Keratinocyte (primary cell): Measurements from ENCODE around the gene ZFP36L1. TPM values are rescaled to one million over a fixed set of nuclear protein-coding genes. Genes with fewer than 3 reads are reported as not detected.

ENCODE experiments used
- DNase-seq: peaks from one replicate; pipeline ENCODE4 v3.0.0-alpha.2; 2011; ENCODE audit warnings: low read depth, missing footprints, low spot score
- FAIRE-seq: peaks from 2 replicates; lab custom pipeline; 2011; peaks lifted over from hg19 to GRCh38; lab: Jason Lieb, UNC
- H2AFZ ChIP-seq: 2 replicates; pipeline ENCODE4 v1.6.0; 2012; ENCODE audit warnings: low read length, control low read depth, inconsistent platforms; ENCODE audit not compliant: control insufficient read depth
- H3K27ac ChIP-seq: 2 replicates; pipeline ENCODE4 v1.5.1; 2011; ENCODE audit warnings: low read length; ENCODE audit not compliant: control insufficient read depth, insufficient read depth
- H3K27me3 ChIP-seq: 3 replicates; pipeline ENCODE4 v1.6.0; 2011; ENCODE audit warnings: low read length; ENCODE audit not compliant: control insufficient read depth, insufficient read depth; ENCODE audit errors: extremely low read depth
- H3K36me3 ChIP-seq, 2 experiments: 2 replicates in 1 of 2; 3 replicates in 1 of 2; pipeline ENCODE4 v1.5.1; 2011; ENCODE audit warnings: low read length in 2 of 2, mild to moderate bottlenecking in 1 of 2; ENCODE audit not compliant: control insufficient read depth in 2 of 2, insufficient read depth in 2 of 2; ENCODE audit errors: extremely low read depth in 1 of 2
- H3K4me1 ChIP-seq: 3 replicates; pipeline ENCODE4 v1.5.1; 2011; ENCODE audit warnings: low read length; ENCODE audit not compliant: control insufficient read depth, insufficient read depth; ENCODE audit errors: extremely low read depth
- H3K4me2 ChIP-seq: 3 replicates; pipeline ENCODE4 v1.6.0; 2011; ENCODE audit warnings: low read depth, low read length; ENCODE audit not compliant: control insufficient read depth, insufficient read depth; ENCODE audit errors: extremely low read depth
- H3K4me3 ChIP-seq, 3 experiments: fragments of 200-600 bp in 1 of 3; sonication (generic) in 1 of 3; 2 replicates in 2 of 3; 3 replicates in 1 of 3; pipeline ENCODE4 v1.5.1; 2011 to 2016; ENCODE audit warnings: low read length in 3 of 3, mild to moderate bottlenecking in 3 of 3, control low read depth in 2 of 3, inconsistent platforms in 1 of 3, low read depth in 1 of 3, mixed read lengths in 1 of 3, mixed run types in 1 of 3, moderate library complexity in 1 of 3; ENCODE audit not compliant: control insufficient read depth in 2 of 3, insufficient read depth in 2 of 3; ENCODE audit errors: extremely low read depth in 1 of 3
- H3K79me2 ChIP-seq: 2 replicates; pipeline ENCODE4 v1.6.0; 2012; ENCODE audit warnings: low read length; ENCODE audit not compliant: control insufficient read depth, insufficient read depth
- H3K9ac ChIP-seq: 3 replicates; pipeline ENCODE4 v1.6.0; 2011; ENCODE audit warnings: low read length; ENCODE audit not compliant: control insufficient read depth, insufficient read depth; ENCODE audit errors: extremely low read depth
- H3K9me1 ChIP-seq: 3 replicates; pipeline ENCODE4 v1.6.0; 2011; ENCODE audit warnings: low read length; ENCODE audit not compliant: control insufficient read depth, insufficient read depth; ENCODE audit errors: extremely low read depth
- H3K9me3 ChIP-seq: 2 replicates; pipeline ENCODE4 v1.5.1; 2012; ENCODE audit warnings: low read depth, low read length; ENCODE audit not compliant: control insufficient read depth
- H4K20me1 ChIP-seq: 3 replicates; pipeline ENCODE4 v1.6.0; 2011; ENCODE audit warnings: low read length; ENCODE audit not compliant: control insufficient read depth, insufficient read depth; ENCODE audit errors: extremely low read depth
- CTCF ChIP-seq, 3 experiments: IDR thresholded peaks in 1 of 3; conservative IDR thresholded peaks in 1 of 3; optimal IDR thresholded peaks in 1 of 3; 2 replicates in 2 of 3; 3 replicates in 1 of 3; pipeline versions ENCODE3 to v1.5.1; 2011; ENCODE audit warnings: low read length in 3 of 3, mild to moderate bottlenecking in 3 of 3, moderate library complexity in 2 of 3, control low read depth in 1 of 3, inconsistent platforms in 1 of 3; ENCODE audit not compliant: insufficient read depth in 2 of 3; ENCODE audit errors: extremely low read depth in 1 of 3
- EZH2 ChIP-seq: IDR thresholded peaks from one replicate; pipeline ENCODE4 v1.6.1; 2012; ENCODE audit warnings: inconsistent platforms, mild to moderate bottlenecking, low read length, moderate library complexity
- dilution Hi-C: fragments of 300-500 bp; cut with MboI; formaldehyde crosslinking; loops from one replicate; pipeline ENCODE4 v1.7.0; 2020; ENCODE audit warnings: low sequenced_read_pairs; ENCODE audit not compliant: extremely low pct_ligation_motif_present
- polyA plus RNA-seq, 5 experiments: library from polyadenylated mRNA; depleted of rRNA in 3 of 5; stranded (reverse) in 3 of 5; stranded (forward) in 1 of 5; unstranded in 1 of 5; fragments of >200 nt; gene quantifications; 1 replicate in 1 of 5; 2 replicates in 3 of 5; 3 replicates in 1 of 5; pipeline versions ENCODE4 v1.2.1 to v1.2.3, GENCODE V29; 2011 to 2012; ENCODE audit warnings: missing spikeins in 2 of 5, low read depth in 1 of 5, low replicate concordance in 1 of 5

The ZFP36L1 gene
- polyA plus RNA-seq, 1 donor (not counting 4 experiments of a cell fraction or from before 2014, with no cell fraction given), result 85.2 TPM

GRCh38 chr14:68755016-68755353, 37.9 kb downstream of the ZFP36L1 start:
- no peak overlapping the region for H3K9ac ChIP-seq
- no peaks in the 10 kb centered on the region for H3K79me2 ChIP-seq
- FAIRE-seq (no peak), DNase-seq (no peak)
- TF ChIP-seq CTCF (optimal IDR thresholded peaks at IDR 0.05 in 1 of 3, IDR thresholded peaks at IDR 0.05 in 1 of 3, conservative IDR thresholded peaks at IDR 0.05 in 1 of 3; ENCODE audit: extremely low read depth in 1 of 3, insufficient read depth in 2 of 3, low read length in 3 of 3) (no peak), EZH2 (no peak)
- no peaks in the 10 kb centered on the region for H3K36me3 ChIP-seq
- dilution Hi-C loops, result no loop called here
- no peaks in the 10 kb centered on the region for H3K27me3 ChIP-seq
- no peak overlapping the region for H3K4me3 ChIP-seq
- H3K4me1 ChIP-seq, result no peaks in the 10 kb centered on the region
- H4K20me1 ChIP-seq, result no peaks in the 10 kb centered on the region
- no peak overlapping the region for H3K4me2 ChIP-seq
- no peaks in the 10 kb centered on the region for H3K9me1 ChIP-seq
- H2AFZ ChIP-seq, result no peak overlapping the region
- H3K9me3 ChIP-seq, result no peaks in the 10 kb centered on the region
- no peak overlapping the region for H3K27ac ChIP-seq

- DNase-seq, result no peak
- TF ChIP-seq CTCF (optimal IDR thresholded peaks at IDR 0.05 in 1 of 3, IDR thresholded peaks at IDR 0.05 in 1 of 3, conservative IDR thresholded peaks at IDR 0.05 in 1 of 3; ENCODE audit: extremely low read depth in 1 of 3, insufficient read depth in 2 of 3, low read length in 3 of 3) (no peak), EZH2 (no peak)
- dilution Hi-C loops, result no loop called here
These were observed 39.2 kb downstream of the ZFP36L1 start for GRCh38 chr14:68753690-68754089.

More at GRCh38 chr14:68753690-68754089, 39.2 kb downstream of the ZFP36L1 start:
- H3K4me1 ChIP-seq, result no peaks in the 10 kb centered on the region
- H3K27me3 ChIP-seq, result no peaks in the 10 kb centered on the region
- H3K9me3 ChIP-seq, result no peaks in the 10 kb centered on the region
- H3K36me3 ChIP-seq, result no peaks in the 10 kb centered on the region
- no peaks in the 10 kb centered on the region for H4K20me1 ChIP-seq
- H3K27ac ChIP-seq, result no peak overlapping the region
- no peaks in the 10 kb centered on the region for H3K79me2 ChIP-seq
- no peaks in the 10 kb centered on the region for H3K9me1 ChIP-seq
- H2AFZ ChIP-seq, result no peak overlapping the region
- H3K9ac ChIP-seq, result no peak overlapping the region
- no peak overlapping the region for H3K4me2 ChIP-seq
- no peak for FAIRE-seq
- no peak overlapping the region for H3K4me3 ChIP-seq
